NCI-H2171 (cell line): ENCODE measurements around the gene CTCF.
"Not testable (repeated sequence)": the region's sequence is repeated elsewhere in the genome, so short reads cannot be mapped to it uniquely, and the experiment has no call there.

Source experiments
- DNase-seq: peaks from one replicate; lab custom pipeline; 2025; lab: John Stamatoyannopoulos, UW

The CTCF gene, protein sequence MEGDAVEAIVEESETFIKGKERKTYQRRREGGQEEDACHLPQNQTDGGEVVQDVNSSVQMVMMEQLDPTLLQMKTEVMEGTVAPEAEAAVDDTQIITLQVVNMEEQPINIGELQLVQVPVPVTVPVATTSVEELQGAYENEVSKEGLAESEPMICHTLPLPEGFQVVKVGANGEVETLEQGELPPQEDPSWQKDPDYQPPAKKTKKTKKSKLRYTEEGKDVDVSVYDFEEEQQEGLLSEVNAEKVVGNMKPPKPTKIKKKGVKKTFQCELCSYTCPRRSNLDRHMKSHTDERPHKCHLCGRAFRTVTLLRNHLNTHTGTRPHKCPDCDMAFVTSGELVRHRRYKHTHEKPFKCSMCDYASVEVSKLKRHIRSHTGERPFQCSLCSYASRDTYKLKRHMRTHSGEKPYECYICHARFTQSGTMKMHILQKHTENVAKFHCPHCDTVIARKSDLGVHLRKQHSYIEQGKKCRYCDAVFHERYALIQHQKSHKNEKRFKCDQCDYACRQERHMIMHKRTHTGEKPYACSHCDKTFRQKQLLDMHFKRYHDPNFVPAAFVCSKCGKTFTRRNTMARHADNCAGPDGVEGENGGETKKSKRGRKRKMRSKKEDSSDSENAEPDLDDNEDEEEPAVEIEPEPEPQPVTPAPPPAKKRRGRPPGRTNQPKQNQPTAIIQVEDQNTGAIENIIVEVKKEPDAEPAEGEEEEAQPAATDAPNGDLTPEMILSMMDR

DNA sequence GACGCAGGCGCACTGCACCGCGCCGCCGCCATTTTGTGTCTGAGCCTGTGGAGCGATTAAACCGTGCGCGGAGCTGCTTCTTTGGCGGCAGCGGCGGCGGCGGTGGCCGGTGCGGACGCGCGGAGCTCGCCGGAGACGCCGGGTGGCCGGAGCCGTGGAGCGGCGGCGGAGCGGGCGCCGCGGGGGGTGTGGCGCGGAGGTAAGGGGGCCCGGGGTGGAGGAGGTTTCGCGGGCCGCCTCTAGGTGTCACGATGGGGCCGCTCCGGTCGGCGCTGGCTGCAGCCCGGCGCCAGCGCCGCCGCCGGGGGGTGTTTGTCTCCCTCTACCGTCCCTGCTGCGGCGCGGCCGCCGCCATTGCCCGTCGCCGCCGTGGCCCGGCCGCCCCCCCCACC, at the start of gene CTCF:
Gene CTCF, plus strand, starts transcription at position 1 of the 392 bp plus-strand sequence. CDS start 48,307 bp downstream, outside the sequence.
- DNase-seq, result peak; percentile 83

- DNase-seq, result not testable (repeated sequence)
Observed at GRCh38 chr16:67513892-67514291, 48.4 kb upstream of the CTCF start.

- peak; percentile 73 for DNase-seq
Observed at GRCh38 chr16:67514382-67514828, 47.9 kb upstream of the CTCF start.

- no peak for DNase-seq
Observed at GRCh38 chr16:67516296-67517154, 45.8 kb upstream of the CTCF start.

DNA sequence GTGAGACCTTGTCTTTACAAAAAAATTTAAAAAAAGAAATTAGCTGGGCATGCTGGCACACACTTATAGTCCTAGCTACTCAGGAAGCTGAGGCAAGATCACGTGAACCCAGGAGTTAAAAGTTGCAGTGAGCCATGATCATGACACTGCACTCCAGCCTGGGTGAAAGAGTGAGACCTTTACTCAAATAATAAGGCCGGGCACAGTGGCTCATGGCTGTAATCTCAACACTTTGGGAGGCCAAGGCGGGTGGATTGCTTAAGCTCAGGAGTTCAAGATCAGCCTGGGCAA, 45.2 kb upstream of the CTCF start:
- DNase-seq, result no peak

DNA sequence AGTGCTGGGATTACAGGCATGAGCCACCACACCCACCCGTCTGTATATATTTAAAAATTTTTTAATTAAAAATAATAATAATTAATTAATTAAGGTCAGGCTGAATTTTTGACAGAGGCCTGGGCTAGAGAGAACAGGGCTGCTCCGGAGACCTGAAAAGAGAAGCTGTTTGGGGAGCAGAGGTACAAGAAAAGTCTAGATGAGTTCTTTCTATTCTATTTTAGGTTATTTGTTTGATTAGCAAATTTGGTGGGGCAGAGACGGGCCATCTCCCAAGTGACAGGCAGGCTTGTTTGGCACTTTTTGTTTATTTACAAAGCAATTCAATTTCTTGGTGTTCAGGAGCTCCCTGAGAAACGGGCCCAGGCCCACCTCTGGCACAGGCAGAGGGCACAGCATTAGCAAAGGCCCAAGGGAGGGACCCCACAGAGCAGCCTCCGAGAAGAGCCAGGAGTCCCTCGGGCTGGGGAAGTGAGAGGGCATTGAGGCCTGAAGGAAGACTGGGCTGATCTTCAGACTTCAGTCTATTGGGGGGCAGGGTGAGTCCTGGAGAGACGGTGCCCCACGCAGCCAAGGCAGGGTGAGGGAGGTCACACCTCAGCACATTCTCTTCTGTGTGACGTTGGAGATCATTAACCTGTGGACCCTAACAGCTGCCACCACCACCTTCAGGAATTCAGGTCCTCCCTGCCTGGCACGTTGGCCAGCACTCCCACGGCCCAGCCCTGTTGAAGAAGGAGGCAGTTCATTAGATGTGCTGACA, 44.5 kb upstream of the CTCF start:
- DNase-seq, result no peak

DNA sequence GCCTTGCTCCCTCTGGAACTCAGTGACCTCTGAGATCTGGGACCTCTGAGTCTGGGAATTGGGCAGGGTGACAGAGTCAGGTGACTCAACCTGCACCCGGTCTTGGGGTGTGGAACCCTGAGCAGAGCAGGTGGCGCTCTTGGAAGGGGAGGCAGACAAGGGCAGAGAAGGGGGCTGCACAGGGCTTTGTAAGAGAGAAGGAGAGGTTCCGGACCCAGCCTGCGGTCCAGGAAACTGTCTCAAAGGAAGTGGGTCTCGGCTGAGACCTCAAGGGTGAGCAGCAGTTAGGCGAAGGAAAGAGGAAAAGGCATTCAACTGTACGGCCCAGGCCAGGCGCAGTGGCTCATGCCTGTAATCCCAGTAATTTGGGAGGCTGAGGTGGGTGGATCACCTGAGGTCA, 43.6 kb upstream of the CTCF start:
- no peak for DNase-seq

- DNase-seq, result no peak
Observed at GRCh38 chr16:67519242-67519641, 43.1 kb upstream of the CTCF start.

DNA sequence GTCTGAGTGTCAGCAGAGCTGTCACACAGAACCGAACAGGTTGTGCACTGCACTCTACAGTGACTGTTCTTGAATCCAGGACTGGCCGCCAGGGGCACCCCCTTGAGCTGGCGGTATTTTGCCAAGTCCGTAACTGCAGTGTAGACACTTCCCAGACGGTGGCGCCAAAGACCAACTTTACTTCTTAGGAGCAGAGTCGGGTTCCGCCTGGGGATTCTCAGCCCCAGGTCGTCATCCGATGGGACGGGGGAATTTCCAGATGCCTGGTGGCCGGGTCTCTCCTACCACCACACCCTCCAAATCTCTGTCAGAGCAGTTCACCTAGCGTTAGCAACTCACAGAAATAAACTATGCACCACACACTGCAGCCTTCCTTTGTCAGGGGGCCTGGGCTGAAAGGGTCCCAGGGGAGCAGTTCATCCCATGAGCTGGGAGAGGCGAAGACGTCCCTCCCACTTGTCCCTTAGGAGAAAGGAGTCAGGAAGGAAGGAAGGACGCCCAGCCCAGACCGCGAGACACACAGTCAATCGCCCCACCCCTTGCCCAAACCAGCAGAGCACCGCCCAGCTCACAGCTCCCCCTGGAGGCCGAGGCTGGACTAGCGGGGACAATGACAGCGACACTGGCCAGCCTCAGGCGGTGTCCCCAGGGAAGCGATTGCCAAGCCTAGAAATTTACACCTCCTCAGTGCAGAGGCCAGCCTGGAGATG, 41.1 kb upstream of the CTCF start:
- peak; percentile 92 for DNase-seq

- no peak for DNase-seq
Observed at GRCh38 chr16:67525176-67525860, 37.0 kb upstream of the CTCF start.

GRCh38 chr16:67526149-67526791, 36.1 kb upstream of the CTCF start:
- DNase-seq, result no peak

DNA sequence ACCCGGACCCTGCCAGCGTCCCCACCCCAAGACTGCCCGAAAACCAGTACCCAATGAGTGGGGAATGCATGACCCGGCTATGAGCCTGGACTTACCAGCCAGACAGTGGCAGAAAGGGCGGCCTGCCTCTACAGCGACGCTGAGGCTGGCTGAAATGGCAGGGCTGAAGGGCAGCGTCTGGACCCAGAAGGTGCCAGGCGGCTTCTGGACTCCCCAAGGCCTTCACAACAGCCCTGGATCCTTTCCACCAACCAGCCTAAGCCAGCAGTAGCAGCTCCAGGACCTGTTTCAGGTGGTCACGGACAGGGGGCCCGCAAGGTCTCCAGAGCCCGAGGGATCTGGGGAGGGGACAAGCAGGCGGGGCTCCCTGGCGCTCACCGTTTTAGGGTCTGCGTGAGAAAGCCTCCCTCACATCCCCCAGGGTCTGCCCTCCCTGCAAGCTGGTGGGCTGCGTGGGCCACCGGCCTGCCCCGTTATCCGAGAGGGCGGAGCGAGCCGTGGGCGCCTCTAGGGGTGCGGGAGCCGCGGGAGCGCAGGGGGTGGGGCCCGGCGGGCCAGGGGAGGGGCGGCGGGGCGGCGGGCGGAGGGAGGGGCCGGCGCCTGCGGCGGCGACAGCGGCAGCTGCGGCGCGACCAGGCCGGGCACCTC, 34.0 kb upstream of the CTCF start, which contains the start of gene RIPOR1:
Gene RIPOR1, plus strand, starts transcription at position 608 of the 648 bp plus-strand sequence. CDS start 9,618 bp downstream, outside the sequence.
- peak; percentile 21 for DNase-seq

DNA sequence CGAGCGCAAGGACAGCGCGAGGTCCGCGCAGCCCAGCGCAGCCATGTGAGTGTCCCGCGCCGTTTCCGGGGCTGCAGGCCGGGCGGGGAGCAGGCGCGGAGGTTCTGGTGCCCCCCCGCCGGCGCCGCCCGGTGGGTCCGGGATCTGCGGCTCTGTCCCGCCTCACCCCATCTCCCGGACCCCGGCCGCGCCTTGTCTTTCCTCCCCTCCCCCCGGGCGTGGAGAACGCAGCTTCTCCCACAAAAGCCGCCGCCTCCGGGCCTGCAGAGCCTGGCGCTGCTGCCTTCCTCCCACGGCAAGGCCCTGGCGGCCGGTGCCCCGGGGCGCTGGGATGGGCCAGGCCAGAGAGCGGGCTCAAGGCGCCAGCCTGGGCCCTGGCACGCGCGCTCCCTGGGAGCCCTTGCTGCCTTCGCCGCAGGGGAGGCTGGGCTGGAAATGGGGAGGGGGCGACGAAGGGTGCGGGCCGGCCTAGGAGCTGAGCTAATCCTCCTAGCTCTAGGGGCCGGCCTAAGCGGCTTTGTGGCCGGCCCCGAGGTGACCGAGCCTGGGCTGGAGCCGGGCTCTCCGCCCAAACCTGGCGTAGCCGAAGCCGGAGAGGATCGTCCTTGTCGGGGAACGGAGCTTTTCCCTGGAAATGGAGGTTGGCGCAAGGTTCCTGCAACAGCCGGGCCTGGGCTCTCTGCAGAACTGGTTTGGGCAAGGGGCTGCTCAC, 33.3 kb upstream of the CTCF start:
- no peak for DNase-seq

- no peak for DNase-seq
Observed at GRCh38 chr16:67529582-67530012, 32.7 kb upstream of the CTCF start.

DNA sequence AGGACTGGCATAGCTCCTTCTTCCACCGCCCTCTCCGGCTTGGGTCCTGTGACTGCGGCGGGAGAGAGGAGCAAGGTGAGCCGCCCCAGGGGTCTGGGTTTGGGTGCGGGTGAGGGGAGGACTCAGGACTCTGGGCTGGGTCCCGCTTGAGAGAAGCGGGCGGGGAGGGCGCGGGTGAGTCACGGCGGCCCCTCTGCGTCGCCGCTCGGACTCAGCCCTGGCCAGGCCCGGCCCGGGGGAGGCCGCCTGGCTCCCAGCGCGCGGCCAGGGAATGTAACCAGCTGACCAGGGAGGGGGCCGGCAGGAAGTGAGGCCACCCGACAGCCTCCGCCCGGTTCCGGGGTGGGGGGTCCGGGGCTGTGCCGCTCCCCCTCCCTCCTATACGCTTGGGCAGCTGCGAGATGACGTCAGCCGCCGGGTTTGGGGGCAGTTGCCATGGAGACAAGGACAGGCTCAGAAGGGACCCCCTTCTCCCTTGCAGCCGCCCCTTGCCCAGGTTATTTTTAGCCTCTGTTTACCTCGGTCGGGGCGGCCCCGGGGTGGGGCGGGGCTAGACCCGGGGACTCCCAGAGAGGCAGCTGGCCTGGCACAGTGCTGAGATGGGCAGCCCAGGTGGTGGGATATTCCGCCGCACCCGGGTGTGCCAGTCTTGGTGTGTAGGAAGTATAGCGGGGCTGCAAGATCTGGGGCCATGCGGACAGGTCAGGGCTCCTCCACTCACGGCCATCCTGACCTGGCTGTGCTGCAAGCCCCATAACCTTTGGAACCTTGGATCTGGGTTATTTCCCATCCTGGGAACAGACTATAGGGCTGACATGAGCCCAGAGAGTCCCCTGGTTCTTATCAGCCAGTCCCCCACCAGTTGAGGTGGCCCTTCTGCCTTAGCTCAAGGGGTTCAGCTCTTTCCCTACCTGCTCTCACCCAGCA, 32.0 kb upstream of the CTCF start:
- no peak for DNase-seq

GRCh38 chr16:67531247-67531646, 31.1 kb upstream of the CTCF start:
- no peak for DNase-seq

- DNase-seq, result no peak
Observed at GRCh38 chr16:67533024-67533560, 29.2 kb upstream of the CTCF start.
